GM21515 (cell line): Measurements from ENCODE around the gene LTBP4.
"Not testable (repeated sequence)": the region's sequence is repeated elsewhere in the genome, so short reads cannot be mapped to it uniquely, and the experiment has no call there.

Experiments used
- ATAC-seq: cut with Tn5 transposase; IDR thresholded peaks from one replicate; pipeline ENCODE4 v1.9.1; 2021; ENCODE audit not compliant: unreplicated experiment

Gene LTBP4

DNA sequence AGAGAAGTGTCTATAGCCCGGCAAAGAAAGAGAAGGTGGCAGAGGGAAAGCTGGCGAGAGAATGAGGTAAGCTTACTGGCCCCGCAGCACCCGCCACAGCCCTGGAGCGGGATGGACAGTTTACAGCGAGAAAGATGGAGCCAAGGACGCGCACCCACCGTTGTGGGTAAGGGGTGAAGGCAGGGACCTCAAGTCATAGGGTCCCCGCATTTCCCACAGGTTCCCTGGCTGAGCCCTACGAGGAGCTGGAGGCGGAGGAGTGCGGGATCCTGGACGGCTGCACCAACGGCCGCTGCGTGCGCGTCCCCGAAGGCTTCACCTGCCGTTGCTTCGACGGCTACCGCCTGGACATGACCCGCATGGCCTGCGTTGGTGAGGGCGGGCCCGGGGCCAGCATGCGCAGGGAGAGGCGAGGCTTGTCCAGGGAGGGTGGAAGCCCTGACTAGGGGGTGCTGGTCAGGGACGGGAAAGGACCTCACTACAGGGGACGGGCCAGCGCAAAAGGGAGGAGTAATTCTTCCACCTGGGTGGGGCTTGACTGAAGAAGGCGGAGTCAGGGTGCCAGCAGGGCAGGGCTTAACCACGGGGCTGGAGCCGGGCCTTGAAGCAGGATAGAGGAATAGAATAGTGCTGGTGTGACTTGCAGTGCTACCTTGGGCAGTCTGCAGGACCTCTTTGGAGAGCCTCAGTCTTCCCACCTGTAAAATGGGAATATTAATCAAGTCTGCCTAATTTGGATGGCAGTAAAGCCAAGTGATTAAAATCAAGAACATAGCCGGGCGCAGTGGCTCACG, 26.5 kb downstream of the LTBP4 start:
- no peak for ATAC-seq

DNA sequence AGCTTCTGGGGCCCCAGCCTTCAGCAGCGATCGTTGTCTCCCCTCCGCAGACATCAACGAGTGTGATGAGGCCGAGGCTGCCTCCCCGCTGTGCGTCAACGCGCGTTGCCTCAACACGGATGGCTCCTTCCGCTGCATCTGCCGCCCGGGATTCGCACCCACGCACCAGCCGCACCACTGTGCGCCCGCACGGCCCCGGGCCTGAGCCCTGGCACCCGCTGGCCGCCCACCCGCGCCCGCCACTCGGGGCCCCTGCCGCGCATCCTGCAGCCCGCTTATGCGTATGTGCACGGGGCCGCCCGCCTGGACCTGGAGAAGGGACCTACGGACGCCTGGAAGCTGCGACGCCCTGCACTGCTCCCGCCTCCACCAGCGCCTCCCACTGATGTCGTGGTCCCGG, 28.2 kb downstream of the LTBP4 start:
- ATAC-seq: no peak

DNA sequence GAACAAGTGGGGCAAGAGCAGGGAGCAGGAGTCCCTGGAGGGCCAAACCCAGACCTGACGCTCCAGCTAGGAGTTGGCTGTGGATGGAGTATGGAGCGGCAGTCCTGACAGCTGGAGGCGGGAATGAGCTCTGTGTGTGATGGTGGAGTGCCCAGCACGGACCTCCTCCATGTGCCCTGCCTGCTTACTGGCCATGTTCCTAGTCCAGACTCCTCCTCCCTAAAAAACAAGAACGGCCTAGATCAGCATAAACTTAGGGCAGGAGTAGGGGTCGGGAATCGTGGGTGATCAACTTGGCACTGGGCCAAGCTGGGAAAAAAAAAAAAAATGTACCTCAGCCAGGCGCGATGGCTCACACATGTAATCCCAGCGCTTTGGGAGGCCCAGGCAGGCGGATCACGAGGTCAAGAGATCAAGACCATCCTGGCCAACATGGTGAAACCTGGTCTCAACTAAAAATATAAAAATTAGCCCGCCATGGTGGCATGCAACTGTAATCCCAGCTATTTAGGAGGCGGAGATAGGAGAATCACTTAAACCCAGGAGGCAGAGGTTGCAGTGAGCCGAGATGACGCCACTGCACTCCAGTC, 29.5 kb downstream of the LTBP4 start:
- ATAC-seq: no peak

DNA sequence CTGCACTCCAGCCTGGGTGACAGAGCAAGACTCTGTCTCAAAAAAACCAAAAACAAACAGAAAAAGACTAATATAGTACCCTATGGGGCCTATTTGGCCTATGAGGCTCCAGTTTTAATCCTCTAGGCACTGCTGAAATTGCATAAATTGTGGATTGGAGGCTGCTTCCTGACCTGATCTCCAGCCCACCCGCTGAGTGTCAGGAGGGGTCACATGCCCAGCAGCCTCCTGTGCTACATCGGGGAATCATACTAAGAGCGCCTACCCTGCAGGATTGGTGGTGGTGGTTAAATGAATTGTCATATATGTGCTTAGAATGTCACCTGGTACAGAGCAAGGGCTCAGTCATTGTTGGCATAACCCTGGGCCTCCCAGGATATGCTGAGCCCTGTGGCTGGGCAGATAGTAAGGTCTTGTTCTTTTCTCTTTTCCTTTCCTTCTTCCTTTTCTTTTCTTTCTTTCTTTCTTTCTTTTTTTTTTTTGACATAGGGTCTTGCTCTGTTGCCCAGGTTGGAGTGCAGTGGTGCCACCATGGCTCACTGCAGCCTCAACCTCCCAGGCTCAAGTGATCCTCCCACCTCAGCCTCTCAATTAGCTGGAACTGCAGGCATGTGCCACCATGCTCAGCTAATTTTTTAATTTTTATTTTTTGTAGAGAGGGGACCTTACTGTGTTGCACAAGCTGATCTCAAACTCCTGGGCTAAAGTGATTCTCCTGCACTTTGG, 31.3 kb downstream of the LTBP4 start:
- ATAC-seq: no peak

DNA sequence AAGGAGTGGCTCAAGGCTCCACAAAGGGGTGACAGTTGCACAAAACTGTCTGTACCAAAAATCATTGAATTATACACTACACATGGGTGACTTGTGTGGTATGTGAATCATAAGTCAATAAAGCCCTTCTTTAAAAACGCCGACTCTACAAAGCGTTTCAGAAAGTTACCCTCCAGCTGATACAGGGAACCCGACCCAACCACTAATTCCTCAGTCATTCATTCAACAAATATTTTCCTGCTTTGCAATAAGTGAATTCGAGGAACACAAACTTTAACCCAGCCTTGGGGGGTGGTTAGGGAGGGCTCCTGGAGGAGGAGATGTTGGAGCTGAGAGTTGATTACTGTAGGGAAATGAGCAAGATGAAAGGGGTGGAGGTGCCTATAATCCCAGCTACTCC, 32.0 kb downstream of the LTBP4 start:
- no peak for ATAC-seq

DNA sequence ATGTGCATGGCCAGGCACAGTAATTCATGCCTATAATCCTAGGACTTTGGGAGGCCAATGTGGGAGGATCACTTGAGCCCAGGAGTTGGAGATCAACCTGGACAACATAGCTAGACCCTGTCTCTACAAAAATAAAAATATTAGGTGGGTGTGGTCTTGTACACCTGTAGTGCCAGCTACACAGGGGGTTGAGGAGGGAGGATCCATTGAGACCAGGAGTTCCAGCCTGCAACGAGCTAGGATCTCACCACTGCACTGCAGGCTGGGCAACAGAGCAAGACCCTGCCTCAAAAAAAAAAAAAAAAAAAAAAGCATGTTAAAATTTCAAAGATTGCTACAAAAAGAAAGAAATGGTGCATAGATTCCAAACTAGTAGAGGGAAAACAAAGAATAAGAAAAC, 37.2 kb downstream of the LTBP4 start:
- no peak for ATAC-seq

DNA sequence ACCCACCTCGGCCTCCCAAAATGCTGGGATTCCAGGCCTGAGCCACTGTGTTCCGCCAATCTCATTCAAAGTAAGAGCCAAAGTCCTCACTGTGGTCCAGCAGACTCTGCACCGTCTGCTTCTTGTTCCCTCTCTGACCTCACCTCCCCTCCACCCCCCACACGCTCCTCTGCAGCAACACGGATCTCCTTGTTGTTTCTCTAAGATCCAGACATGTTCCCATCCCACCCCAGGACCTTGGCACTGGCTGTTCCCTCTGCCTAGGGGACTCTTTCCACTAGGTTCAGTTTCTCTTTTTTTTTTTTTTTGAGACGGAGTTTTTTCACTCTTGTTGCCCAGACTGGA, 38.4 kb downstream of the LTBP4 start:
- ATAC-seq: no peak

DNA sequence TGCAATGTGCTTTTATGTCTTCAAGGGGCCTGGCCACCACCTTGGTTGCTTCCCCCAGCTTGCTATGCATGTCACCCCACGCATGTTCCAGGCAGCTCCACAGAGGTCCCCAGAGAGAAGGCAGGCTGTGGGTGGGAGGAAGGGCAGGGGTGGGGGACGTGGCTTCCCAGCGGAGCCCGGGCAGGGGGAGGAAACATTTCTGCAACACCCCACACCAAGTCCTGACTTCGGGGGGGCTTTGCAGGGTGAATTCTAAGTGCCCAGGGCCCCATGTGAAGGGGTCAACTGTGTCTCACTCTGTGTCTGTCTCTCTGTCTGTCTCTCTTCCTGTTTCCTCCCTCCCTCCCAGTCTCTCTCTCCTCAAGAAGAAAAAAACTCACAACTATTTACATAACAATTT, 39.6 kb downstream of the LTBP4 start:
- no peak for ATAC-seq

DNA sequence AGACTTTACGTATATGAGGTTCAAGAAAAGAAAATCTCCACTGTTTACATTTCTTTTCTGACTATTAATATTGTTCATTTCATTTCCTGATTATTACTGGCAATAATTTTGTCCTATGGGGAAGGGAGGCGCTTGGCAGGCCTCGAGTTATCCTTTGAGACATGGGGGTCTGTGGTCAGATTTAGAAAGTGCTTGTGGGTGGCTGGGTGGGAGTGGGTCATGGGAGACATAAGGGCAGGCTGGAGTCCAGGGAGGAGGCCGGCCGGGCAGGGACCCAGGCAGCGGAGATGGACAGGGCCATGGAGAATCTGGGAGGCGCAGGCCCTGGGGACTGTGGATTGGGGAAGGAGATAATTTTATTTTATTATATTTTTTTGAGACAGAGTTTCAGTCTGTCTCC, 40.1 kb downstream of the LTBP4 start:
- no peak for ATAC-seq

DNA sequence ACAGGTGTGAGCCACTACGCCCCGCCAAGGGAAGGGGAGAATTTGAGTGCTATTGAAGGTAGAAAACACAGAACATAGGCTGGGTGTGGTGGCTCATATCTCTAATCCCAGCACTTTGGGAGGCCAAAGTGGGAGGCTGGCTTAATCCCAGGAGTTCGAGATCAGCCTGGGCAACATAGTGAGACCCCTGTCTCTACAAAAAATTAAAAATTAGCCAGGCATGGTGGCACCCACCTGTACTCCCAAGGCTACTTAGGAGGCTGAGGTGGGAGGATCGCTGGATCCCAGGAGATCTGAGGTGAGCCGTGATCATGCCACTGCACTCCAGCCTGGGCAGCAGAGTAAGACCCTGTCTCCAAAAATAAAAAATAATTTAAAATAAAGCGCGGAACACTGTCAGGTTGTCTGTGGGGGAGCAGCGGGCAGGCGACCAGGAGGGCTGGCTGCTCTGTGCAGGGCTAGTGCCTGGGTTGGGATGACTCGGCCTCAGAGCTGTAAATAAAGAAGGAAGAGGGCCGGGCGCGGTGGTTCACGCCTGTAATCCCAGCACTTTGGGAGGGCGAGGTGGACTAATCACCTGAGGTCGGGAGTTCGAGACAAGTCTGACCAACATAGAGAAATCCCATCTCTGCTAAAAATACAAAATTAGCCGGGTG, 41.0 kb downstream of the LTBP4 start:
- no peak for ATAC-seq

DNA sequence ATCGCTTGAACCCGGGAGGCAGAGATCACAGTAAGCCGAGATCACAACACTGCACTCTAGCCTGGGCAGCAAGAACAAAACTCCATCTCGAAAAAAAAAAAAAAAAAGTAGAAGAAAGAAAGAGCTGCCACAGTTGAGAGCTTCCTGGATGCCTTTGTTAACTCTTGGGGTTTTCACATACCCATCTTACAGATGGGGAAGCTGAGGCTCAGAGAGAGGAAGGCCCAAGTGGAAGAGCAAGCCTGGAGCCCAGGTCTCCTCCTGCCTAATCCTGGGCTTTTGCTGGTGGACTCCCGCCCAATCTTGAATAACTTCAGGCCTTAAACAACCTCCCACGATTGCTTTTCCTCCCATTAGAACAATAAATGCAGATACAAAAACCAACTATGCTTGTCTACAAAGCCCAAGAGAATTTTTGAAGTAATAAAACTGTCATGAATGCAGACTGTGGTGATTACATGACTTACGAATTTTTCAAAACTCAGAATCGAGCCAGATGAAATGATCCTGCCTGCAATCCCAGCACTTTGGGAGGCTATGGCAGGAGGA, 41.7 kb downstream of the LTBP4 start:
- ATAC-seq: no peak

DNA sequence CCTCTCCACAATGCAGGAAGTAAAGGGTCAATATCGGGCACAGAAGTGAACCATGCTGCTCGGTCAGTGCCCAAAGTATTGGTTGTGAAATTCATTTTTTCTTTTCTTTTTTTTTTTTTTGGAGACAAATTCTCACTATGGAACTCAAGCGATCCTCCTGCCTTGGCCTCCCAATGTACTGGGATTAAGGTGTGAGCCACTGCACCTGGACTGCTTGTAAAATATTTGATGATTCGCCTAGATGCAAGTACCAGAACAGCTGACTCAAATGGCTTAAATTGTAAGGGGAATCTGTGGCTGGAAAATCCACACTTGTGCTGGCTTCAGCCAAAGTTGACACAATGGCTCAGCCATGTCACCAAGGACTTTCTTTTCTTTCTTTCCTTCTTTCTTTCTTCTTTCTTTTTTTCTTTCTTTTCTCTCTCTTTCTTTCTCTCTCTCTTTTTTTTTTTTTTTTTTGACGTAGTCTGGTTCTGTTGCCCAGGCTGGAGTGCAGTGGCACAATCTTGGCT, 45.6 kb downstream of the LTBP4 start:
- no peak for ATAC-seq

DNA sequence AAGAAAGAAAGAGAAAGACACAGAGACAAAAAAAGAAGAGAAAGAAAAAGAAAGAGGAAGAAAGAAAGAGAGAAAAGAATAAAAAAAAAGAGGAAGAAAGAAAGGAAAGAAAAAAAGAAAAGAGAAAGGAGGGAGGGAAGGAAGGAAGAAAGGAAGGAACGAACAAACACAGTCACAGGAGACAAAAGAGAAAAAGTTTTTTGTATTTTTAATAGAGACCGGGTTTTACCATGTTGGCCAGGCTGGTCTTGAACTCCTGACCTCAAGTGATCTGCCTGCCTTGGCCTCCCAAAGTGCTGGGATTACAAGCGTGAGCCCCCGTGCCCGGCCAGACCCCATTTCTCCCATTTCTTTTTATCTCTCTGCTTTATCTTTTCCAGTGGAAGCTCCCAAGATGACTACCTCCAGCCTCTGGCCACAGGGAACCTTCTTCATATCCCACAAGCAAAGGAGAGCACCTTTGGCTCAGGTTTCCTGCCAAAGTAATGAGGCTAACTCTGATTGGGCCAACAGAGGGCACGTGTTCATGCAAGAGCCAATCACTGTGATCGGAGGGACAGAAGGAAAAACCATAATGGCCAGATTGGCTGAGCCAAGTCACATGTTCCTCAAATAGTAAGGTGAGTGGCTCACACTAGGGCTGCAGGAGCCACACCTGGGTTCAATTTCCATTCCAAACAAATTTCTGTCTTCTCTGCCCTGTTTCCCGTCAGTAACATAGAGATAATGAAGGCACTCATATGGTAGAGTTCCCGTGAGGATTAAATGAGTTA, 48.9 kb downstream of the LTBP4 start:
- not testable (repeated sequence) for ATAC-seq

DNA sequence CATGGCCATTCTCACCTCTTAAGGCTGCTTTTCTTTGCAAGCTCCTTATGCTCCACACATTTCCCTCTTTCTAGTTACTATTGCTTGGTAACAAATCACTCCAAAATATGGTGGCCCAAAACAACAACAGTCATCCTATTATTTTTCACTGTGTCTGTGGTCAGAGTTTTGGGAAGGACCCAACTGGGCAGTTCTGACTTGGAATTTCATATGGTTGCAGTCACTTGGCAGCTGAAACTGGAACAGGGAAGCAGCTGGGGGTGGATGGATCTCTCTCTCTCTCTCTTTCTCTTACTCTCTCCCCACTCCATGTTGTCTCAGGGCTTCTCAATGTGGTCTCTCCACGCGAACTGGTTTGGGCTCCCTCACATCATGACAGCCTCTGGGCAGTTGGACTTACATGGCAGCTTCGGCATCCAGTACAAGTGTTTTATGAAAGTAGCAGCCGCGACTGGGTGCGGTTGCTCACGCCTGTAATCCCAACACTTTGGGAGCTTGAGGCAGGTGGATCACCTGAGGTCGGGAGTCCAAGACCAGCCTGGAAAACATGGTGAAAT, 49.7 kb downstream of the LTBP4 start:
- no peak for ATAC-seq

DNA sequence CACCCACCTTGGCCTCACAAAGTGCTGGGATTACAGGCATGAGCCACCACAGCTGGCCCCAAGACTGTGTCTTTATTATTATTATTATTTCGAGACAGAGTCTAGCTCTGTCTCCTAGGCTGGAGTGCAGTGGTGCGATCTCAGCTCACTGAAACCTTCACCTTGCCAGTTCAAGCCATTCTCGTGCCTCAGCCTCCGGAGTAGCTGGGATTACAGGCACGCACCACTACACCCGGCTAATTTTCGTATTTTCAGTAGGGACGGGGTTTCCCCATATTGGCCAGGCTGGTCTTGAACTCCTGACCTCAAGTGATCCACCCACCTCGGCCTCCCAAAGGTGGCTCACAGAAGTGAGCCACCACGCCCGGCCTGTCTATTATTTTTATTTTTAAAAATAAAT, 51.1 kb downstream of the LTBP4 start:
- ATAC-seq: not testable (repeated sequence)

DNA sequence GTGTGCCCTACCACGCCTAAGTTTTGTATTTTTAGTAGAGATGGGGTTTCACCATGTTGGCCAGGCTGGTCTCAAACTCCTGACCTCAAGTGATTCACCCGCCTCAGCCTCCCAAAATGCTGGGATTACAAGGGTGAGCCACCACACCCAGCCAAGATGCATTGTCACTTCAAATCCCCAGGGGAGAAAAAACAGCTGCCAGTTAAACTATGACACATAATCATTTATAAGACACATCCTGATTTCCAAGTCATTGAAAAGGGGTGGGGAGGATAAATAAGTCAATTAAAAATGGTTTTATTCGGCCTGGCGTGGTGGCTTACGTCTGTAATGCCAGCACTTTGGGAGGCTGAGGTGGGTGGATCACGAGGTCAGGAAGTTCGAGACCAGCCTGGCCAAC, 54.5 kb downstream of the LTBP4 start:
- ATAC-seq: not testable (repeated sequence)

DNA sequence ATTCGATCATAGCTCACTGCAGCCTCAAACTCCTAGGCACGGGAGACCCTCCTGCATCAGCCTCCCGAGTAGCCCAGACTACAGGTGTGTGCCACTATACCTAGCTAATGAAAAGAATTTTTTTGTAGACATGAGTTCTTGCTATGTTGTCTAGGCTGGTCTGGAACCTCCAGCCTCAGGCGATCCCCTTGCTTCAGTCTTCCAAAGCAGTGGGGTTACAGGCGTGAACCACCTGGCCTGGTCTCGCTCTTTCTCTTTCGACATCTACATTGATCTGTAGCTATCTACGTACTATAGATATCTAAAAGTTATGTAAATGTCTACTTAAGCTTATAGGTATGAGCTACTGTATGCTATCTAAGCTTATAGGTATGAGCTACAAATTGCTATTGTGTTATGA, 56.9 kb downstream of the LTBP4 start:
- ATAC-seq: no peak

DNA sequence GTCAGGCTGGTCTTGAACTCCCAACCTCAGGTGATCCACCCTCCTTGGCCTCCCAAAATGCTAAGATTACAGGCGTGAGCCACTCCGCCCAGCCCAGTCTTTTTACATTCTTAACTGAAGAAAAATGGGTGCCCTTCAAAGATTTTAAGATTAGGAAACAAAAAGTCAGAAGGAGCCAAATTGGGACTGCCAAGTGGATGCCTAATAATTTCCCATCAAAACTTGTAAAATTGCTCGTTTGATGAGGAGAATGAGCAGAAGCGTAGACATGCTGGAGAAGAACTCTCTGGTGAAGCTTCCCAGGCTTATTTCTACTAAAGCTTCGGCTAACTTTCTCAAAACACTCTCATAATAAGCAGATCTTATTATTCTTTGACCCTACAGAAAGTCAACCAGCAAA, 57.9 kb downstream of the LTBP4 start:
- no peak for ATAC-seq

DNA sequence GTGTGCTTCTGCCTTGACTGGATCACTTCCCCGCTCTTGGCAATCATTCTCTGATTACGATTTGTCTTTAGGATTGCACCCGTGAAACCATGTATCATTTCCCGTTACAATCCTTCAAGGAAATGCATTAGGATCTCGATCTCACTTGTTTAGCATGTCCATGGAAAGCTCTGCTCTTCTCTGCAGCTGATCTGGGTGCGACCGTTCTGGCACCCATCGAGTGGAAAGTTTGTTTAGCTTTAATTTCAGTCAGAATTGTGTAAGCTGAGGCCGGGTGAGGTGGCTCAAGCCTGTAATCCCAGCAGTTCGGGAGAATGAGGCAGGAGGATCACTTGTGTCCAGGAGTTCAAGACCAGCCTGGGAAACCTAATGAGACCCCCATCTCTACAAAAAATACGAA, 58.4 kb downstream of the LTBP4 start:
- ATAC-seq: no peak

DNA sequence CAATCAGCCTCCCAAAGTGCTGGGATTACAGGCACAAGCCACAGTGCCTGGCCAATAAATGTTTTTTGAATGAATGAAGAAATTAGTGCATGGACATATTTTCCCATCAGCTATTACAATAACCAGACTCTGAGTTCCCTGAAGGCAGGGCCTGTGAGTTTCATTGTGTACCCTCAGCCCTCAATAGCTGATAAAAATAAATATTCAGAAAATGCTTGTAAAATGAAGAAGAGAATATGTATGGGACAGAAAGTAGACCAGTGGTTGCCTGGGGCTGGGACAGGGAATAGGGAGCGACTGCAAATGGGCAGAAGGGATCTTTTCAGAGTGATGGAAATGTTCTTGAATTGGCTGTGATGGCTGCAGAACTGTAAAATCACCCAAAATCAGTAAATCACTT, 60.4 kb downstream of the LTBP4 start:
- ATAC-seq: no peak
